ENCODE measurements around the gene IFNA13.

- TF ChIP-seq CTCF (IDR thresholded peaks at IDR 0.05), result no peak
- no peak for TF ChIP-seq ZNF512 (CRISPR knock-in tag; IDR thresholded peaks at IDR 0.05; ENCODE audit: borderline replicate concordance)
- no peak for TF ChIP-seq STAT6 (CRISPR knock-in tag; conservative IDR thresholded peaks at IDR 0.05; ENCODE audit: low read depth)
- no peak for TF ChIP-seq ELF4 (CRISPR knock-in tag; IDR thresholded peaks at IDR 0.05; ENCODE audit: low read depth)
- TF ChIP-seq NFYB (CRISPR knock-in tag; conservative IDR thresholded peaks at IDR 0.05; ENCODE audit: low read depth), result no peak
- no peak for TF ChIP-seq TEAD1 (CRISPR knock-in tag; IDR thresholded peaks at IDR 0.05)
- no peak for TF ChIP-seq RELA (CRISPR knock-in tag; IDR thresholded peaks at IDR 0.05; ENCODE audit: borderline replicate concordance)
- no peak for TF ChIP-seq E2F4 (CRISPR knock-in tag; IDR thresholded peaks at IDR 0.05; ENCODE audit: borderline replicate concordance, low read depth)
- no peak for TF ChIP-seq ATF2 (CRISPR knock-in tag; IDR thresholded peaks at IDR 0.05; ENCODE audit: borderline replicate concordance, low read depth)
Measured at GRCh38 chr9:21350787-21351186, 17.1 kb downstream of the IFNA13 start, which contains the start of gene IFNA6.
